Activated naive CD8-positive, alpha-beta T cell (primary cell): ENCODE data around the gene TTC28.
"Not testable (repeated sequence)": the region's sequence is repeated elsewhere in the genome, so short reads cannot be mapped to it uniquely, and the experiment has no call there.

Source experiments
- H3K27ac Mint-ChIP-seq: one replicate; pipeline ENCODE4 v1.8.0; 2021; ENCODE audit warnings: mixed read lengths
- H3K27me3 Mint-ChIP-seq: one replicate; pipeline ENCODE4 v1.8.0; 2021; ENCODE audit warnings: mixed read lengths
- H3K36me3 Mint-ChIP-seq: one replicate; pipeline ENCODE4 v1.8.0; 2021; ENCODE audit warnings: mixed read lengths
- H3K4me1 Mint-ChIP-seq: one replicate; pipeline ENCODE4 v1.8.0; 2021; ENCODE audit warnings: low read depth, mixed read lengths
- H3K4me3 Mint-ChIP-seq: one replicate; pipeline ENCODE4 v1.8.0; 2021; ENCODE audit warnings: mild to moderate bottlenecking, mixed read lengths
- H3K9me3 Mint-ChIP-seq: one replicate; pipeline ENCODE4 v1.8.0; 2021; ENCODE audit warnings: low read depth, mixed read lengths

The TTC28 gene

DNA sequence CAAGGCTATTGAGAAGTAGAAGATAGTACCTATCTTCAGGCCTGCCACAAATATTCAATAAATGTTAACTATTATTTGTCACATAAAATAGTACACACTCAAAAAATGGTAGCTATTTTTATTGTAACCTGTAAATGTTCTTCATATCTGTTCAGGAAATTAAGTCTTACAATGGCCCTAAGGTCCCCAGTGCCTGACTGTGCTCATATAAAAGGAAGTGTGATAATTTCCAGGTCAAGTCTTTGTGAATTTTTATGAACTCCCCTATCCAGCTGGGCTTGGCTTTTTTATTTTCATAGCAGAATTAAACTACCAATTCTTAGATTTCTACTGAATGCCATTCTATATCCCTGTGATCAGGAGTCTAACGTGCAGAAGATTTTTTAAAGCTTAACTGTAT lies 476.4 kb downstream of the TTC28 start:
- H3K36me3 Mint-ChIP-seq: no peaks in the 10 kb centered on the region

DNA sequence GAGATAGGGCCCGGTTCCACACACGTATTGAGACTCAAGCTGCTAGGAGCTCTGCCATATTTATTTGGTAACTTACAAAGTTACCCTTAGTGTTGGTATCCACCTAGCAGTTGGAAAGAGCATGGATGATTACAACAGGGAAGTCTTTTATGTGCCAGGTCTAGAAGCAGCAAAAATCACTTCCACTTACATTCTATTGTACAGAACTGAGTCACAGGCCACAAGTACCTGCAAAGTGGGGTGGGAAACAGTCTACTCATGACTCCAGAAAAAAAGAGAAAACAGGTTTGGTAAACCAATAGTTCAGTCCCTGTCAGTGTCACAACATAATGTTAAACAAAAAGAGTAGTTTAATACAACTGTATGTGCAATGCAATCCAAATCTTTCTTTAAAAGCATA lies 480.9 kb downstream of the TTC28 start:
- H3K27ac Mint-ChIP-seq: no peak overlapping the region
- H3K9me3 Mint-ChIP-seq: no peaks in the 10 kb centered on the region
- no peak overlapping the region for H3K4me3 Mint-ChIP-seq
- H3K4me1 Mint-ChIP-seq: no peaks in the 10 kb centered on the region
- no peaks in the 10 kb centered on the region for H3K36me3 Mint-ChIP-seq
- peaks cover 3% of the 10 kb centered on the region for H3K27me3 Mint-ChIP-seq

More for the DNA sequence above, 476.4 kb downstream of the TTC28 start:
- no peak overlapping the region for H3K27ac Mint-ChIP-seq
- H3K4me3 Mint-ChIP-seq: no peak overlapping the region
- no peaks in the 10 kb centered on the region for H3K9me3 Mint-ChIP-seq
- H3K4me1 Mint-ChIP-seq: no peaks in the 10 kb centered on the region
- H3K27me3 Mint-ChIP-seq: no peaks in the 10 kb centered on the region

DNA sequence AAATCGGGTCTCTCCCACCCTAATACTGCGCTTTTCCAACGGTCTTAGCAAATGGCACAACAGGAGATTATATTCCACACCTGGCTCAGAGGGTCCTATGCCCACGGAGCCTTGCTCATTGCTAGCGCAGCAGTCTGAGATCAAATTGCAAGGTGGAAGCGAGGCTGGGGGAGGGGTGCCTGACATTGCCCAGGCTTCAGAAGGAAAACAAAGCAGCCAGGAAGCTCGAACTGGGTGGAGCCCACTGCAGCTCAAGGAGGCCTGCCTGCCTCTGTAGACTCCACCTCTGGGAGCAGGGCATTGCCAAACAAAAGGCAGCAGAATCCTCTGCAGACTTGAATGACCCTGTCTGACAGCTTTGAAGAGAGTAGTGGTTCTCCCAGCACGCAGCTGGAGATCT lies 488.1 kb downstream of the TTC28 start:
- H3K36me3 Mint-ChIP-seq, H3K27ac Mint-ChIP-seq, H3K4me3 Mint-ChIP-seq, H3K4me1 Mint-ChIP-seq, H3K27me3 Mint-ChIP-seq, H3K9me3 Mint-ChIP-seq: not testable (repeated sequence)

DNA sequence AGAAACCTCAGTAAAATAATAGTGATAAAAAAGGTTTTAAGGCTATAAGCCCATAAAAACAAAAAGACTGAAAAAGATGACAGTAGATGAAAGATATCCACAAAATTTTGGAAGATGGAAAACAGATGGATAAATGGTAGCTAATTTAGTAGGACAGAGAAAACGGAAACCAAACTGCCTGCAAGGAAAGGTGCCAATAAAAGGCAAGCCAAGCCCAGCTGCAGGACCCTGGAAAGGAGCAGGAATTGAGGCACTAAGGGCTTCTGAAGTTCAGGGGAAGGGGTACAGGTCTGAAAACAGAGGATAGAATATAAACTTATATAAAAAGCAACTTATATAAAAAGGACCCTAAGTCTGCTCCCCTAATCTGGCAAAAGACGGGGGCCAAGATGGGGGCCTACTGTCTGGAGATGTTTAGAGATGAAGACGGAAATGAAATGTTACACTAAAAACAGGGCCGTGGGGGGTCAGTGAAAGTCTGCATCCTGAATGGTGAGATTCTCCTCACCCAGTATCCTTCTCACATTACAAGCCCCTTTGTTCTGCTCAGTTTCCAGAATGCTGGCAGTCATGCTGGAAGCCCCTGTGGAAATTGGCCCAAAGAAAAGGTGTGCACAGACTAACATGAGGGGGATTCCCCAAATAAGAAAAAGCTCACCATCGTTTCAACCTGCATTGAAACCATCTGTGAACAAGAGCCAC lies 491.3 kb downstream of the TTC28 start:
- no peak overlapping the region for H3K27ac Mint-ChIP-seq

DNA sequence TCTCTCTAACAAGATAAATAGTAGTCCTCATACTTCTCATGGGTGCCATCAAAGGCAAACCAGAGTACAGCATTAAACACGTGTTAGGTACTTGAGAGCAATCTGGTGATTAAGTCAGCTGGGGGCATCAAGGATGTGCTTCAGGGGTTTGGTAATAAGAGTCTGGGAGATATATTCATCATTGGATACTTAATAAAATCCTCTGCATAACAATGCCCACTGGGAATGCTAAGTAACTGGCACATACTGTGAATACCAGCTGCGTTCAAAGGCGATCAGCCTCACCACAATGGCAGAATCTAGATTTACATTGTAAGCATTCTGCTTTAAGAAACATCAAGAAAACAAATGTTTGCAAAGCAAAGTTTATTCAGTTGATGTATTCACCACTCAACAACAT lies 492.0 kb downstream of the TTC28 start:
- H3K36me3 Mint-ChIP-seq: no peaks in the 10 kb centered on the region
- no peaks in the 10 kb centered on the region for H3K27me3 Mint-ChIP-seq
- H3K27ac Mint-ChIP-seq: no peak overlapping the region
- no peaks in the 10 kb centered on the region for H3K9me3 Mint-ChIP-seq
- H3K4me1 Mint-ChIP-seq: no peaks in the 10 kb centered on the region
- no peak overlapping the region for H3K4me3 Mint-ChIP-seq

More for the DNA sequence above, 491.3 kb downstream of the TTC28 start:
- H3K36me3 Mint-ChIP-seq: no peaks in the 10 kb centered on the region
- H3K4me1 Mint-ChIP-seq: no peaks in the 10 kb centered on the region
- H3K27me3 Mint-ChIP-seq: no peaks in the 10 kb centered on the region
- no peaks in the 10 kb centered on the region for H3K9me3 Mint-ChIP-seq
- H3K4me3 Mint-ChIP-seq: no peak overlapping the region

DNA sequence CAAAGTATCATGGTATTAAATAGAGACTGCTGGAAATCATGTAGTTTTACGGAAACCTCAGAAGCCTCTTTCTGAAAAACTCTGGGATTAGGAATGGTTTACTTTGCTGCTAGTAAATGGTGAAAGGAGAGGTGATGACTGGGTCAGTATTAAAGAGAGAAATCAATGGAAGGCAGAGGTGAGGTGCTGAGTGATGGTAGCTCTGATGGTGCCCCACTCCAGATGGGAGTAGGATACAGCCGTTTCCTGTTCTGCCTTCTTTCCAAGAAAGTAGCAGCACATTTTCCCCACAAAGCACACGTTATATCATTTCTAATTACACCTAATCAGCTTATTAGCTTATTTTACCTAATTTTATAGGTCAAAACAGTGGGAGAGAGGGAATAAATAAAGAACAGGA lies 493.0 kb downstream of the TTC28 start:
- no peaks in the 10 kb centered on the region for H3K27me3 Mint-ChIP-seq
- H3K9me3 Mint-ChIP-seq: no peaks in the 10 kb centered on the region

DNA sequence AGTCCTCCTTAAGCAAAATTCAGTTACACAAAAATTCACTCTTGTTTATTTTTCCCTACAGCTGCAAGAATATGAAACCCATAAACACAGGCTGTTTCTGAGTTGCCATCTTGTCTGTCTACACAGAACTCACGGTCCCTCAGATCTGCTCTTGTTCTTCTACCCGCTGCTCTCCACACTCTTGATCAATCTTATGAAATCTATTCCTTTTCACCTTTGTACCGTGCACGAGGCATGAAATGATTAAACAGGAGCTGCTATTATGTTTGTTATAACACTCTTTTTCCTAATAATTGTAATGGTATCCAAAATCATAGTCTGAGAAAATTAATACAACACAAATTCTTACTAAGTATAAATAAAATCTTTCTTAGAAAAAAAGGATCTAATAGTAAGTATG lies 494.5 kb downstream of the TTC28 start:
- Mint-ChIP-seq H3K4me1 (no peaks in the 10 kb centered on the region), H3K9me3 (no peaks in the 10 kb centered on the region), H3K4me3 (no peak overlapping the region), H3K27ac (no peak overlapping the region), H3K27me3 (no peaks in the 10 kb centered on the region), H3K36me3 (no peaks in the 10 kb centered on the region)

More for the DNA sequence above, 493.0 kb downstream of the TTC28 start:
- H3K4me1 Mint-ChIP-seq: no peaks in the 10 kb centered on the region
- no peak overlapping the region for H3K27ac Mint-ChIP-seq
- no peaks in the 10 kb centered on the region for H3K36me3 Mint-ChIP-seq
- no peak overlapping the region for H3K4me3 Mint-ChIP-seq

DNA sequence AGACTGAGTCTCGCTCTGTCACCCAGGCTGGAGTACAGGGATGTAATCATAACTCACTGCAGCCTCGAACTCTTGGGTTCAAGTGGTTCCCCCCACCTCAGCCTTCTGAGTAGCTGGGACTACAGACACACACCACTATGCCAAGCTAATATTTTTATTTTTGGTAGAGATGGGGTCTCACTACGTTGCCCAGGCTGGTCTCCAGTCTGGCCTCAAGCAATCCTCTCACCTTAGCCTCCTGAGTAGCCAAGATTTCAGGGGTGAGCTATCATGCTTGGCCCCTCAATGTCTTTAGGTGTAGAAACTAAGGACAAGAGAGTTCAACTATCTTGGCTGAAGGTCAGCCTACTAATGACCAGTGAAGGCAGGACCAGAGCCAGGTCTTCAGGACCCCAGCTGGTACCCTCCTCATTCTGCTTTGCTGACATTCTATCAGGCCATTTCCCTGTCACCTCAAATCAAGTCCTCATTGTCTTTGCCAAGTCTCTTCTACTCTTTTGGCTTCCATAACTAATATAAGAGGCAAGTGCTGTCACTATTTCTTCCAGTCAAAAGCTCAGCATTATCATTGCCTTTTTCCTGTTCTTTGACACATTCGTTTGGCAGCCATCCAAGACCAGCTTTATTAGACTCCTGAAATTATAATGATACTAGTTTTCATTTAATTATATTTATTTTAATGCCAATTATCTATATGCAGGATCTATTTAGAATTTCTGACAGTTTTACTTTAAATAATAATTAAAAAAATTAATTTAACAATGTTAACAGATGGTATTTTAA lies 496.4 kb downstream of the TTC28 start:
- H3K4me1 Mint-ChIP-seq: no peaks in the 10 kb centered on the region
- H3K27me3 Mint-ChIP-seq: no peaks in the 10 kb centered on the region

DNA sequence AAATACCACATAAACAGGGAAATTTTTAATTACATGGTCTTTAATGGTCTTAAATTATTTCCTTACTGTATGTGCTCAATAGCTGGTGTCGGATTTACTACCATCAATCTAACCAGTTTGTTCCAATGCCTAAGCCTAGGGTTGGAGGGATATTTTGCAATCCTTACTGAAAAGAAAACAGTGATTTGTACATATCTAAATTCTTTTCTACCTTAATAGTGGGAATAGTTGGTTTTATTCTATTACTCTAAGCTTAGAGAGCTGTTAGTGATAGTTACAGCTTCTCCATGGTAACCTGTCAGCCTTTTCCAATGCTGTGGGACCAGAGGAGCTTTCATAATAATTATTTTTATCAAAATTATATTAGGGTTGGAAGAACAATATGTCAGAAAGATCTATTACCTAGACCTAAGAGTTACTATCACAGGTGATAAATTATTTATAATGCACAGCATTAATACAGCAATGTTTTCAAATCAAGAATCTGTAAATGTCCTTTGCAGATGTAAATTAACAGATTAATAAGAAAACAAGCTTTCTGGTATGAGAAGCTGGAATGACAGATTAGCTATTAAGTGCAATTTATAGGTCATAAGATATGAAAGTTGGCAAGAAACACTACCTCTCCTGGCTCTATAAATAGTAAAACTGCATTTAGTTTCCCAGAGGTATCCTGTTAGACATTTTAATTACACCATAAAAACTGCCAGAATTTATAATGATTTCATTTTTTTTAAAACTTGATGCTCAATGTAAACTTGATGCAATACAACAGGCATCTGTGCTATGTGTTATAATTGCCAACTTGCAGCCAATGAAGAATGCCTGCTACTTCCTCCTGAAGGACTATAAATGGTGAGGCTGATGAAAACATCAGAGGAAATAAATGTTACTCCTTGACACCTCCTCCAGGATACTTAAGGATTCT lies 498.6 kb downstream of the TTC28 start:
- H3K4me1 Mint-ChIP-seq: no peaks in the 10 kb centered on the region
- no peaks in the 10 kb centered on the region for H3K36me3 Mint-ChIP-seq
- no peak overlapping the region for H3K4me3 Mint-ChIP-seq
- no peaks in the 10 kb centered on the region for H3K9me3 Mint-ChIP-seq
- H3K27ac Mint-ChIP-seq: no peak overlapping the region
- H3K27me3 Mint-ChIP-seq: no peaks in the 10 kb centered on the region

More for the DNA sequence above, 496.4 kb downstream of the TTC28 start:
- no peak overlapping the region for H3K4me3 Mint-ChIP-seq
- no peaks in the 10 kb centered on the region for H3K9me3 Mint-ChIP-seq
- no peaks in the 10 kb centered on the region for H3K36me3 Mint-ChIP-seq
- no peak overlapping the region for H3K27ac Mint-ChIP-seq

DNA sequence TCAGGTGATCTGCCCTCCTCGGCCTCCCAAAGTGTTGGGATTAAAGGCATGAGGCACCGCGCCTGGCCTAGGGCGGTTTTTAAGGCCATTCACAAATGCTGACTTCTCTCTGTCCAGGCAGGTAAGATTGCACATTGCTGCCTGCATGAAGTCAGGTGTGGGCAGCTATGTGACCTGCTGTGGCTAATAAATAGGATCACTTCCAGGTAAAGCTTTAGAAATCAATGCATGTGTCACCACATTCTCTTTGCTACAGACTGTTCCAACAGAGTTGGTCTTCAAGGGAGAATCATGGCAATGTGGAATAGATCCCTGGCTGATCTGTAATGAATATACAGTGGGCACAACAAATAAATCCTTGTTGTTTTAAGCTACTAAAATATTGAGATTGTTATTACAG lies 500.2 kb downstream of the TTC28 start:
- H3K4me1 Mint-ChIP-seq: no peaks in the 10 kb centered on the region
- no peaks in the 10 kb centered on the region for H3K27me3 Mint-ChIP-seq
- no peak overlapping the region for H3K4me3 Mint-ChIP-seq
- no peak overlapping the region for H3K27ac Mint-ChIP-seq
- H3K36me3 Mint-ChIP-seq: no peaks in the 10 kb centered on the region
- H3K9me3 Mint-ChIP-seq: no peaks in the 10 kb centered on the region

DNA sequence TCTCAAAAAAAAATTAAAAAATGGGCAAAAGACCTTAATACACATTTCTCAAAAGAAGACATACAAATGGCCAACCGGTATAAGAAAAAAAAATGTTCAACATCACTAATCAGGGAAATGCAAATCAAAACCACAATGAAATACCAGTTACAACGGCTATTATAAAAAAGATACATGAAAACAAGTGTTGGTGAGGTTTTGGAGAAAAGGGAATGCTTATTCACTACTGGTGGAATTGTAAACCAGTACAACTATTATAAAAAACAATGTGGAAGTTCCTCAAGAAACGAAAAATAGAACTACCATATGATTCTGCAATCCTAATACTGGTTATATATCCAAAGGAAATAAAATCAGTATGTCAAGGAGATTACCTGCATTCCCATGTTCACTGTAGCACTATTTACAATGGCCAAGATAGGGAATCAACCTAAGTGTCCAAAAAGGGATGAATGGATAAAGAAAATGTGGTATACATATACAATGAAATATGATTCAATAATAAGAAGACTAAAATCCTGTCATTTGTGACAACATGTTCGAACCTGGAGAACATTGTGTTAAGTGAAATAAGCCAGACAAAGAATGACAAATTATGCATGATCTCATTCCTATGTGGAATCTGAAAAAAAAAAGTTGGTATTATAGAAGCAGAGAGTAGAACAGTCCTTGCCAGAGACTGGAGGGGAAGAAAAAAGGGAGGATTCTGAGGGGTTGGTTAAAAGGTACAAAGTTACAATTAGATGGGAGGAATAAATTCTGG lies 503.7 kb downstream of the TTC28 start:
- no peaks in the 10 kb centered on the region for H3K9me3 Mint-ChIP-seq
- no peaks in the 10 kb centered on the region for H3K36me3 Mint-ChIP-seq
- H3K4me3 Mint-ChIP-seq: no peak overlapping the region
- no peaks in the 10 kb centered on the region for H3K27me3 Mint-ChIP-seq
- H3K4me1 Mint-ChIP-seq: no peaks in the 10 kb centered on the region
- H3K27ac Mint-ChIP-seq: no peak overlapping the region

DNA sequence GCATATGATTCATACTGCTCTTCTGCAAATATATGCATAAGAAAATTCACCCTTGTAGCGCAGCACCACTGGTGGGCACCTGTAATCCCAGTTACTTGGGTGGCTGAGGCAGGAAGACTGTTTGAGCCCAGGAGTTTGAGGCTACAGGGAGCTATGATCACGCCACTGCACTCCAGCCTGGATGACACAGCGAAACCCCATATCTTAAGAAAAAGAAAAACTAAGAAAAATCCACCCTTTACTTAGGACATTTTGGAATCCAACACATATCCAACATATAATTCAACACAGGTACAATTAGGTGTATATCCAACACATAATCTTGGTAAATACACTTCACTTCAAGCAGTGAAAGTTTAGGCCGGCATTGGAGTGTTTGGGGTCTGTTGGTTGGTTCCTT lies 505.1 kb downstream of the TTC28 start:
- Mint-ChIP-seq H3K27me3 (no peaks in the 10 kb centered on the region), H3K9me3 (no peaks in the 10 kb centered on the region), H3K36me3 (no peaks in the 10 kb centered on the region), H3K4me1 (no peaks in the 10 kb centered on the region), H3K4me3 (no peak overlapping the region), H3K27ac (no peak overlapping the region)

DNA sequence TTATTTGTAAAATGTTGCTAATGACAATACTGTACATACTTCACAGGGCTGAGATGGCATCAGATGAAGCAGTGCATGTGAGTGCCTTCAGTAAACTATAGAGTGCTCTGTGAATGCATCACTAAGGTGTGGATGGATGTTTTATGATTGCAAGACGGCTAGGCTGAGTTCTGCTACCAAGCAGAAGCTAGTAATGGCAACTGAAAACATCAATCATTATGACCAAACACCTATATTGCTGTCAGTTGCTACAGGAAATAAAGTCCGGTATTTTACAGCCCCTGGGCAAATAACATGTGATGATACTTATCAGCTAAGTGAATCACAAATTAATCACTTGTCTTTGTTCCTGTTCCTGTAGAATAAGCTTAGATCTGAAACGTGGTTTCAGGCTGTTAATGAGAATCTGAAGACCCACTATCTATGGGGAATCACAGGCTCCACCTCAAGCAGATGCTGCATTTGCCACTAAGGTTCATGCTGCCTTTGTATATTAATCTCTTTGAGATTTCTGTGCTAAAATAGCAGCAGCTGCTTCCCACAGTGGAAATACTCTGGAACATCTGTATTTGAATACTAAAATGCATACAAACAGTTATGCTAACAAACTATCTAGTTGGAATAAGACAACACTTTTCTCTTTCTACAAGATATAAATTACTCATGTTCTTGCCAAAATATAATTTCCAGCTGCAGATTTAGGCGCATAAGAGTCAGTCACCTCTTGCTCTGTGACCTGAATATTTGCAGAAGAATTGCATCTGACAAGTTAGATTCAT lies 506.6 kb downstream of the TTC28 start:
- Mint-ChIP-seq H3K4me3 (no peak overlapping the region), H3K27ac (no peak overlapping the region), H3K27me3 (no peaks in the 10 kb centered on the region), H3K36me3 (no peaks in the 10 kb centered on the region), H3K4me1 (no peaks in the 10 kb centered on the region), H3K9me3 (no peaks in the 10 kb centered on the region)

DNA sequence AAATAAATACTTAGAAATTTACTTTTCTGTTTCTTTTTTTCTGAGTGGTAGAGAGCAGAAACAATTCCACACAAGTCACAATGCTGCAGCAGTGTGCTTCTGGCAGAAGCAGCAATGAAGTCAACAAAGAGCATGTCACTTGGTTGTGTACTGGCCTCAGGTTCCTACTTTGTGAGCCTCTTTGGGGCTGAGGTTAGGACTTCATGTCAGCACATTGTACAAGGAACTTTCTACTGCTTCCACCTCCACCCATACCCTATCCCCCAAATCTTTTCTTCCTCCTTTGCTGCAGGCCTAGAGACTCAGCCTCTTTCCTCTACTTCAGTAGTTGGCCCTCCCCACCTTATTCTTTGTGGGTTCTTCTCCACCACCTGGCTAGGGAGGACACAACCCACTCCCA lies 507.9 kb downstream of the TTC28 start:
- no peaks in the 10 kb centered on the region for H3K4me1 Mint-ChIP-seq
- no peaks in the 10 kb centered on the region for H3K9me3 Mint-ChIP-seq
- H3K27me3 Mint-ChIP-seq: no peaks in the 10 kb centered on the region
- H3K36me3 Mint-ChIP-seq: peaks cover 6% of the 10 kb centered on the region
- no peak overlapping the region for H3K4me3 Mint-ChIP-seq
- H3K27ac Mint-ChIP-seq: no peak overlapping the region
